HG03280 (cell line): ENCODE data around the gene ARFGAP2.
A peak's percentile ranks its signal among the peaks of the same experiment; 100 is the strongest.
"Not testable (repeated sequence)": the region's sequence is repeated elsewhere in the genome, so short reads cannot be mapped to it uniquely, and the experiment has no call there.

Experiments used
- ATAC-seq: cut with Tn5 transposase; IDR thresholded peaks from one replicate; pipeline ENCODE4 v1.9.1; 2021; ENCODE audit warnings: mild to moderate bottlenecking, moderate library complexity; ENCODE audit not compliant: unreplicated experiment

ARFGAP2 gene

GRCh38 chr11:47176328-47177228, at the start of gene ARFGAP2:
TSS of gene ARFGAP2 (minus strand) at chr11:47176879. CDS start at chr11:47176853, 26 bp downstream.
- ATAC-seq: peak; percentile 91

GRCh38 chr11:47225552-47226400, 49.1 kb upstream of the ARFGAP2 start:
- peak; percentile 73 for ATAC-seq

GRCh38 chr11:47222696-47223095, 46.0 kb upstream of the ARFGAP2 start:
- ATAC-seq: no peak

- no peak for ATAC-seq
Measured at GRCh38 chr11:47220401-47220821, 43.7 kb upstream of the ARFGAP2 start.

- no peak for ATAC-seq
Measured at GRCh38 chr11:47216121-47216798, 39.6 kb upstream of the ARFGAP2 start.

GRCh38 chr11:47215366-47215910, 38.8 kb upstream of the ARFGAP2 start:
- no peak for ATAC-seq

GRCh38 chr11:47213950-47214565, 37.4 kb upstream of the ARFGAP2 start:
- peak; percentile 56 for ATAC-seq

GRCh38 chr11:47212938-47213337, 36.3 kb upstream of the ARFGAP2 start:
- no peak for ATAC-seq

- ATAC-seq: no peak
Measured at GRCh38 chr11:47208628-47209027, 31.9 kb upstream of the ARFGAP2 start.

GRCh38 chr11:47208008-47208552, 31.4 kb upstream of the ARFGAP2 start:
- ATAC-seq: not testable (repeated sequence)

GRCh38 chr11:47207459-47207858, 30.8 kb upstream of the ARFGAP2 start:
- ATAC-seq: no peak

- ATAC-seq: not testable (repeated sequence)
Measured at GRCh38 chr11:47206577-47206976, 29.9 kb upstream of the ARFGAP2 start.

GRCh38 chr11:47204637-47204989, 27.9 kb upstream of the ARFGAP2 start:
- no peak for ATAC-seq

- ATAC-seq: no peak
Measured at GRCh38 chr11:47202576-47202975, 25.9 kb upstream of the ARFGAP2 start.

GRCh38 chr11:47201015-47201414, 24.3 kb upstream of the ARFGAP2 start:
- ATAC-seq: no peak

- ATAC-seq: not testable (repeated sequence)
Measured at GRCh38 chr11:47198161-47198560, 21.5 kb upstream of the ARFGAP2 start.

- ATAC-seq: no peak
Measured at GRCh38 chr11:47192111-47192510, 15.4 kb upstream of the ARFGAP2 start.

GRCh38 chr11:47191137-47191536, 14.5 kb upstream of the ARFGAP2 start:
- ATAC-seq: not testable (repeated sequence)

GRCh38 chr11:47189100-47189834, 12.6 kb upstream of the ARFGAP2 start:
- no peak for ATAC-seq
